GM03348 (cell line): ENCODE data around the gene FAM174C.

Source experiments
- DNase-seq: peaks from one replicate; pipeline ENCODE4 v3.0.0; 2012; ENCODE audit warnings: low spot score

FAM174C gene

DNA sequence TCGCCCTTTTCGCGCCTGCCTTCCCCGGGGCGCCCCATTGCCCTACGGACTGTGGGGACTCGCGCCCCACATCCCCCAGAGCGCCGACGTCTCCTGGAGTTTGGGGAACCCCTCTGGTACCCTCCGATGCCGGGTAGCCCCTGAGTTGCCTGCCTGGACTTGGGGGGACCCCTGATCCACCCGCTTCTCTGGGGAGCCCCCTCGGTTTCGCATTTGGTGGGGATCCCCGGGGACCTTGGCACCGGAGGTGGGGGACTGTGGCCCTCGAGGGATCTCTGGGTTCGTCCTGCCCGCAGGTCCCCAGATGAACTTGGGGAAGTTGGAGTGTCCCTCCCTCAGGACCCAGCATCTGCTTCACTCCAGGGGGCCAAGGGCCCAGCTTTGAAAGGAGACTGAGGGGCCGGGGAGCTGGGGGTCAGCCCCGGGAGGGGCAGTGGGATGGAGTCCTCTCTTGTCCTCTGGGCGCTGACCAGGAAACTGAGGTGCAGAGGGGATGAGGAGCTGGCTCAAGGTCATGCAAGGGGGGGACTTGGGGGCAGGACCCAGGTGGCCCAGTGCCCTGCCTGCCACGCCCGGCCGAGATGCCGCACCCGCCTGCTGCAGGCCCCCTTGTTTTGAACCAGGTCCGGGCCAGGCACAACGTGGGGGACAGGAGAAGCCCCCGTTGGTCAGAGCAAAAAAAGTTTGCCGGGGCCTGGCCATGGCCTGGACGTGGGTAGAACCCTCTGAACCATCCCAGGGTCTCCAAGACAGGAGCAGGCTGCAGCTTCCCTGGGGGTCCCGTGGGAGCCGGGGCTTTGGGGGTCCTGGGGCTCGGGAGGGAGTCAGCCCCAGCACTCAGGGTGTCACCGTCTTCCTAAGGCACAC, 11.4 kb downstream of the FAM174C start:
- no peak for DNase-seq

DNA sequence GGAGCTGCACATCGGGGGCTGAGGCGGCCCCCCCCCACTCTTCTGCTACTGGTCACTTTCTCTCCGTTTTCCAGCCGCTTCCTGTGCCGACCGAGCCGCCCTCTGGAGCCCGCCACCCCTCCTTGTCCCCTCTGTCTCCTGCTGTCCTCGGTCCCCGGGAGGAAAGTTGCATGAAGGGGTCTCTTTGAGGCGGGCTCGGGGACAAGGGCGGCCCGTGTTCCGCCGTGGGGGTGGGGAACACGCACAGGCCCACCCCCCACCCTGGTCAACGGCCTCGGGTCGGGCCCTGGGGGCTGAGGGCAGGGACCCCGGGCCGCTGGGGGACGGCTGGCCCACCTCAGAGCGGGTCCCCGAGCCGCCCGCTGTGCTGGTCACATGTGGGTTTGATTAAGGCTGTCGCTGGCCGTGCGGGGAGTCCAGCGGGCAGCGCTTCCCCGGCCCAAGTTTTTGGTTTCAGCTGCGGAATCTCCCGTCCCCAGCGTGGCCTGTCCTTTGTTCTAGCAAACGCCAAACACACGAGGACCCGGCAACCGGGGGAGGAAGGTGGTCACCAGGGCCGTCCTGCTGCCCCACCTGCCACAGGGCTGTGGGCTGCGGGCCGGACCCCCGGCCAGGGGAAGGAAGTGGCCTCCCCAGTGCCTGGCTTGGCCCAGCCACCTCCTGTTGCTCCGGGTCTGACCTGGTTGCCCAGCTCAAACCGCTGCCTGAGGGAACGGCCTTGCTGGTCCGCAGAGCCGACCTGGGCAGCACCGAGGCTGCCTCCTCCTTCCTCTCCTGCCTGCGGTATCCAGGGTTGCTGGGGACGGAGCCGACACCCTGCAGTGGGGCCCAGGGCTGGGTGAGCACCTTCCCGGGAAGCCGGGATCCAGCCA, 12.3 kb downstream of the FAM174C start:
- peak; percentile 57 for DNase-seq

DNA sequence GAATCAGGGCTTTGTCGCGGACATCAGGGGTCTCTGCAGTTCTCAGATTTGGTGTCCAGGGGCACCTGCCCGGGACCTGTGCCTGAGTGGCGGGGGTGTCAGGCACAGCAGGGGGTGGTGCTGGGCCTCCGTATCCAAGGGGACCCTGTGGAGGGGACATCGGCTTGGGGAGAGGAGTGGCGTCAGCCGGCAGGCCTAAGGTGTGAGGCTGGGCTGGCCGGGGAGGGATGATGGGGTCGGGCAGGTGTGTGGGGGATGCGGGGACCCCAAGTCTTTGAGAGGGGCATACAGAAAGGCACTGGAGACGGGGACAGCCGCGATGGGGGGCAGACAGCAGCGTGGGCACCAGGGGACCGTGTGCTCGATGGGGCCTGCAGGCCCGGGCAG, 12.9 kb downstream of the FAM174C start:
- DNase-seq: no peak

DNA sequence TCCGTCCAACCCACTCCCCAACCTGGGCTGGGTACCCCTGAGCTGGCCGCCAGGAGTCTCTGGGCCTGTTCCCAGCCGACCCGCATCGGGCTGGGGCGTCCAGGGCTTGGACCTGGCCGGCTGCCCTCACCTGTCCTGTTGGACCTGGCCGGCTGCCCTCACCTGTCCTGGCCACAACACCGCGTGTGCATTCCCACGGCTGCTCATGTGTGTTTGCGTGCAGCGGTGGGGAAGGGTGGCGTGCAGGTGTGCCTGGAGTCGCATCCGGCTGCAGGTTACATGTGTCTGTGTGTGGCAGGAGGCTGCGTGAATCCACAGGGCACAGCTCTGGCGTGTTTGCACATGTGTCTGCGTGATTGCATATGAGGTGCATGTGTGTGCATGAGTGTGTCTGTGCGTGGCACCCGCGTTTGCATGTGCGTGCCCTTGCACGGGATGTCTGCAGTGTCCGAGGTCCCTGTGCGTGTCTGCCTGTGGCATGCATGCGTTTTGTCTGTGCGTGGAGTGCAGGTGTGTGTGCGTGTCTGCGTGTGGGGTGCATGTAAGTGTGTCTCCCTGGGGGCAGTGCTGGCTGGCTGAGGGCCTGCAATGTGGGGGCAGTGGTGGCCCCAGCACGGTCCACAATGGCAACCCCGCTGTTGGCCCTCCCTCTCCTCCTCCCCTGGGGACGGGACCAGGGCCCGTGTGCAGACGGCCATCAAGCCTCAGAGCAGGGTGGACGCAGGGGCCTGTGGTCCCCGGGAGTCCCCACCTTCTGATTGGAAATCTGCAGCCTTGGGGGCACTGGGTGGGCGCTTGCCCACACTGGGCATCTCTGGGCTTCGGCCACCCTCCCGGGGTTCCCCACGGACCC, 13.7 kb downstream of the FAM174C start:
- DNase-seq: no peak

DNA sequence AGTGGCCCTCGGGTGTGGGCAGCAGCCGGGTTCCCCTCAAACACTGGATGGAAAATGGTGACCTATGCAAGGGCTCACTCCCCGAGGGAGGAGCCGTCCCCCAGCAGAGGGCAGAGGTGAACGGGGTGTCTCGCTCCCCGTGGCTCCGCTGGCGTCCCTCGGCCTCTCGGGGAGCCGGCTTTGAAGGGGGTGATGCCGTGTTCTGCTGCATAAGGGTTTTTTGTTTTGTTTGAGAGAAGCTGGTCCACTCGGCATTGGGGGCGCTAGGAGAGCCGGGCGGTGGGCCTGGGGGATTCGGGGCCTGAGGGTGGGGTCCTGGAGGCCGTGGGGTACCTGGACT, 14.3 kb downstream of the FAM174C start:
- DNase-seq: no peak

DNA sequence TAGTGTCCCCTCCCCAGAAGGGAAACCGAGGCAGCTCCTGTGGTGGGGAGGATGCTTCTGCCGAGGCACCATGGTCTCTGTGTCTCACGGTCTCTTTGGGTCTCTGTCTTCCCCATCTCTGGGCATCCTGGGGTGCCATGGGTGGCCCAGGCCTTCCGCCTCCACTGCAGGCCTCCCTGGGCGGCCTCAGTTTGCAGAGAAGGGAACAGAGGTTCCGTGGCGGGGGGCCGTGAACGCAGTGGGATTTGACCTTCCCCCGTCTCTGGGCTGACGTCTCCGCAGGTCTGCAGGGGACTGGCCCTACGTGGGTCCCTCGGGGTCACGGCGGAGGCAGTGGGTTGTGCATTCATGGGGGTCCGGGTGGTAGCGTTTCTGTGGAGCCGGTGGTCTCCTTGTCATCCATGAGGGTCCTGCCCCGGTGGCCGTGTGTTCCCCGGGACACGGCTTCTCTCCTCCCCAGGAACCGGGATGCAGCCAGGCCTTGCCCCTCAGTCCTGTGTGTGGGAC, 14.9 kb downstream of the FAM174C start:
- no peak for DNase-seq

DNA sequence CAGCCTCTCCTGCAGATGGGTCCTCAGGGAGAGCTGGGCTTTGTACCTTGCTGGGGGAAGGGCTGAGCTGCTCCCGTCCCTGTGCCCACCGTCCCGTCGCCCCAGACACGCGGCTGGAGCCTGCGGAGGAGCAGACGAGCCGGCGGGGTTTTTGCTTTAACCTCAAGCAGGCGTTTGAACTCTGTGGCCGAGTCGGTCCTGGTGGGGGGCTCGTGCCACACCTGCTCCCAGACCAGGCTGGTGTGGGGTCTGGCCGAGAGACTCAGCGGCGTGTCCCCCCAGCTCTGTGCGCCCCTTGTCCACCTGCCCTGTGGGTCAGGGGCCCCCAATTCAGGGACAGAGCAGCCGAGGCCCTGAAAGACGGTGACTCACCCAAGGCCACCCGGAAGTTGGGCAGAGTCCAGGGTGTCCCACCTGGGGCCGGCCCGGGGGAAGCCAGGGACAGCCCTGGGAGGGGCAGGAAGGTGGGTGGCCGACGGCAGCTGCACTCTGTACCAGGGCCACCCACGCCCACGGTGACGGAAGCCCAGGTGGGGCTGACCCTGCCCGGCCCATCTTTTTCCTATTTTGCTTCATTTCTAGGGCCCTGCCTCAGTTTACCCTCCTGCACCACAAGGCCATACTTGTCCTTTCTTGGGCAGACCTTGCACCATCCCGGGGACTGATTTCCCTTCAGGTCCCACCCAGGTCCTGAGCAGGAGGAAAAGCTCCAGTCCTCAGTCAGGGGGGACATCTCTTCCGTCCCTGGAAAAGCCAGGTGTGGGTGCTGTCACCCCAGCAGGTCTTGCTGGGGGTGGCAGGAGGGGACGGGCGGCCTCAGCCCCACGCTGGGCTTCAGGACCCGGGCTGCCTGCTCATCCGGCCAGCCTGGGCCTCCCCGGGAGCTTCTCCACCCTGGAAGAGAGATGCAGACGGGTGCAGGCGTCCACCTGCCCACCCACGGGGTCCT, 15.6 kb downstream of the FAM174C start:
- DNase-seq: no peak

DNA sequence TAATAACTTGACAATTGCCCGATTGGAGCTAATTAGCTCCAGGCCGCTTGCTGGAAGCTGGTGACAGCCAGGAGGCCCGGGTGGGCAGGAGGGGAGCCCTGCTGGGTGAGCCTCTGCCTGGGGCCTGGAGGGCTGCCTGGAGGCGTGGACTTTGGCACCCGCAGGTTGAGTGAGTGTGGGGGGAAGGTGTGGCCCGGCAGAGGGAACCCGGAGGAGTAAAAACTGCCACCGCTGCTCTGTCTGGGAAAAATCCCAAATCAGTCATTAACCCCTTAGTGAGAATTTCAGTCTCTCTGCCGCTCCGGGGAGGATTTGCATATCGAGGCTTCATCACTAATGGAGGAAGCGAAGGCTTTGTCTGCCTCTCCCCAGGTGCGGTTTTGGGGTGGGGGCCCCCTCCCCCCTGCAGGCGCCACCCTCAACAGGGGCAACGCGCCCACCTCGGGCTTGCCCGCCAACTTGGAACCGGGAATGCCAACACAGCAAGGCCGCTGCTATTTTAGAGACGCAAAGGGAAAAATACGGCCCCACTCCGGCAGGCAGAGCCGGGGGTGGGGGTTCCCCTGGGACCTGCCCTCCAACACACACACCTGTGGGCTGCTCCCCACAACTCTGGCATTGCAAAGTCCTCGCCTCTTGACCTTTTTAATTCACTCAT, 16.6 kb downstream of the FAM174C start:
- peak; percentile 36 for DNase-seq

DNA sequence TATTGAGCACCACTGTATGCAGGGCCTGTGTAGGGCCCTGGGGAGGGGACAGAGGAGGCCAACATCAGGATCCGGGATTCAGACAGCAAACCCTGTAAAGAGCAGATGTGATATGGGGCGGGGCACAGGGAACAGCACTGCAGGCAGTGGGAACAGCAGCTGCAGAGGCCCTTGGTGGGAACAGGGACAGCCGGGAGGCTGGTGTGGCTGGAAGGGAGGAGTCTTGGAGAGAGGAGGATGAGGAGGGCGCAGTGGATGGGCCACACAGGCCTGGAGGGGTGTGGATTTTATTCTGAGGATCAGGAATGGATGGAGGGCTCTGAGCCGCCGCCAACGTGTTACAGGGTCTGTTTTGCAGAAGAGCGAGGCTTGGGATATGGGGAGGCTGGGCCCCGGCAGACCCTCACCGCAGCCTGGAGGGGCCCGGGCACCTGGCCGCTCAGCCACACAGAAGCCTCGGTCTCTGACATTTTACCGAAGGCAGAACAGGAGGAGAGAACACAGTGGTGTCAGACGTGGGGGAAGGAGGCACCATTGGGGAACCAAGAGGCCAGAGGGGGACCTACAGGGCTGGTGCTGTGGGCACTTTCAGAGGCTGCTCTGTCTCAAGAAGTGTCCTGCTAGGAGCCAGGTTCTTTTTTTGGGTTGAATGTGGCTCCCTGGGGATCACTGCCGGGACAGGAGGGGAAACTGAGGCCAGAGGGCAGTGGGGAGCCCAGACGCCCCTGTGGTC, 17.3 kb downstream of the FAM174C start:
- no peak for DNase-seq

DNA sequence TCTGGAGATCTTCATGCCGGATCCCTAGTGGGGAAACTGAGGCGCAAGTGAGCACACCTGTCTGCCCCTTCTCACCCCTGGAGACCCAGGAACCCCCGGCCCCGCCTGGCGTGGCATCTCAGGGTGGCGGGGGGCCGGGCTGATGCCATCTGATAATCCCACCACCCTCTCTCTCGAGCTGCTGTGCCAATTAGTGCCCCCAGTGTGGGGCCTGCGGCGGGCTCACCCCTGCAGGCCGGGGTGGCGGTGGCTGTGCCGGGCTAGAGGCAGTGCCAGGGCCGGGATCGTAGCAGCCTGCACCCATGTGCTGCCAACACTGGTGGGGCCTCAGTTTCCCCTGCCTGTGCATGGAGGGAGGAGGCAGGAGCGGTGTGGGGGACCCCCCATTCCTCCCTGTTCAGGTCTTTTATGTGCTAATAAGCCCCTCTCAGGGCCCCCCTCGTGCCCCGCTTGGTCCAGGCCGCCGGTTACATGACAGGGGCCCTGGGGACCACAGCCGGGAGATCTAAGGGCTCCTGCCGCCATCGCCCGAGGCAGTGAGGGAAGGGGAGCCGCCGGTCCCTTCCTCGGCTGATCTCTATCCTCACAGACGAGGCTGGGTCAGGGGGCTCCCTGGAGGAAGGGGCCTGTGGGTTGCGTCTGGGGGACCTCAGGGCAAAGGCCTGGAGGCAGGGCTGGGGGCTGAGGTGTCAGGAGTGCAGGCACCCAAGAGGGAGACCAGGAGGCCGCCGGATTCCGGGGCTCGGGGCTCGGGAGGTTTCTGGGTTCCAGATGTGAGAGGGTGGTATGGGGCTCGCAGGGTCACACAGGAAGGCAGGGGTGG, 18.7 kb downstream of the FAM174C start:
- no peak for DNase-seq

DNA sequence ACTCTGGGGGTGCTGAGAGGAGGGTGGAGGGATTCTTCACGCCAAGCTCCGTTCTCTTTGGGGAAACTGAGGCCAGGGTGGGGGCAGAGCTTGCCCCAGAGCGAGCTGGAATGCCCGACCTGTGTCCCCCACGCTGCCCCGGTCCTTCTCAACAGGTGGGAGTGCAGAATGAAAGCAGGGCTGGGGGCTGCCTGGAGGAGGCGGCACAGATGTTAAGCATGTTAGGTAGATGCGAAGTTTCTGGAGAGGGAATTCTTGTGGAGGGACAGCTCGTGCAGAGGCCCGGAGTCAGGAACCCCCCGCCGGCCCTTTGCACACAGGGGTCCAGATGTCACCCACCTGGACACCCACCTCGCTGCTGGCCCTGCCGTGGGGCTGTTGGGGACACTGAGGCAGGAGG, 19.4 kb downstream of the FAM174C start:
- DNase-seq: no peak

DNA sequence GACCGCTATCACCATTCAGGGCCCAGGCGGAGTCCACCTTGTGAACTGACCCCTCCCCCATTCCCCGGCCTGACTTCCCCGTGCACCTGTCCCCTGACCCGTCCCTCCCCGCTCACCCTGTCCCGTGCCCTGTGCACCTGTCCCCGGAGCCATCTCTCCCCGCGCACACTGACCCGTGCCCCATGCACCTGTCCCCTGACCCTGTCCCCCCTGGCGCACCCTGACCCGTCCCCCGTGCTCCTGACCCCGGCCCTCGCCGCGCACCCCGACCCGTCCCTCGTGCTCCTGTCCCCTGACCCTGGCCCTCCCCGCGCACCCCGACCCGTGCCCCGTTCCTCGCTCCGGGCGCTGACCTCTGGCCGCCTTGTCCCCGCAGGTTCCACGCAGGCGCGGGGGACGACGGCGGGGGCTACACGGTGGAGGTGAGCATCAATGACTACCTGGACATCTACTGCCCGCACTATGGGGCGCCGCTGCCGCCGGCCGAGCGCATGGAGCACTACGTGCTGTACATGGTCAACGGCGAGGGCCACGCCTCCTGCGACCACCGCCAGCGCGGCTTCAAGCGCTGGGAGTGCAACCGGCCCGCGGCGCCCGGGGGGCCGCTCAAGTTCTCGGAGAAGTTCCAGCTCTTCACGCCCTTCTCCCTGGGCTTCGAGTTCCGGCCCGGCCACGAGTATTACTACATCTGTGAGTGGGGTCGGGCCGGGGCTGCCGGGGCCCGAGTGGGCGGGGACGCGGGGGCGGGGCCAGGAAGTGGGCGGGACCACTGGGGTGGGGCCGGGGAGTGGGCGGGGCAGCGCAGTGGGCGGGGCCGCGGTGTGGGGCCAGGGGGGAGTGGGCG, 20.1 kb downstream of the FAM174C start:
- DNase-seq: peak; percentile 81

DNA sequence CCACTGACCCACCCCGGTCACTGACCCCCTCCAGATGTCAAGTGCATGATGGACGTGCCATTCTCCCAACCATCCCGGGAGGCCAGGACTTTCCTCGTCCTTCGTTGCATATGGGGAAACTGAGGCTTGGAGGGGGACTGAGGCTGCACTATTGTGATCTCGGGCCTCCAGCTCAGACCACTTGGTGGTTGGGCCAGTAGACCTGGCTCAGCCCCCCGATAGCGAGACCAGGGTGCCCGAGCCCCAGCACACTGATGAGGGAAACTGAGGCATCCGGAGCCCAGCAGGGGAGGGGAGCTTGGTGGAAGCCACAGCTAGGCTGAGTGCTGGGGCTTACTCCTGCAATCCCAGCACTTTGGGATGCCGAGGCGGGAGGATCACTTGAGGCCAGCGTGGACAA, 20.7 kb downstream of the FAM174C start:
- no peak for DNase-seq

DNA sequence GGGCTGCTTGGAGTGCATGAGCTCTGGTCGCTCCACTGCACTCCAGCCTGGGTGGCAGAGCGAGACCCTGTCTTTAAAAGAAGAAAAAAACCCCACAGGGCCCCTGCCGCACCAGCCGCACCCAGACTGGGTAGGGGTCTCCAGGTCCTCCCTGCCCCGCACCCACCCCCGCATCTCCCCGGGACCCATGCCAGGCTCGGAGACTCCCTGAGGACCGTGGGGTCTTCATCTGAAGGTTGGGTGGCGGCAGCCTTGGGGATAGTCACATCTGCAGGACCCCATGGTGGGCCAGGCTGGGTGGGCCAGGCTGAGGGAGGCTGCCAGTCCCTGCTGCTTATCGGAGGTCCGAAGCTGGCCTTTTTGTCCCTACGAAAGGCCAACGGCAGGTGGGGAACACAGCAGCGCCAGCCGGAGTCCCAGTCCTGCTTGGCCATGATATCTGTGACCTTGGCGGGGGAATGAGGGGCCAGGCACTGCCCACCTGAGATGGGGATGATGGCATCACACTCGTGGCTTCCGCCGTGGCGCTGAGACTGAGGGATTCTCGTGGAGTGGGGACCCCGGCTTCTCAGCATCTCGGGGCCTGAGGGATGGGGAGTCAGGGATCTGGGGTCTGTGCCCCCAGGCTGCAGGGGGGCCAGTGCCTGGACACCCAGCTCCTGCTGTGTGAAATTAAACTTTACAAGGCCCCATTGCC, 21.4 kb downstream of the FAM174C start:
- no peak for DNase-seq

DNA sequence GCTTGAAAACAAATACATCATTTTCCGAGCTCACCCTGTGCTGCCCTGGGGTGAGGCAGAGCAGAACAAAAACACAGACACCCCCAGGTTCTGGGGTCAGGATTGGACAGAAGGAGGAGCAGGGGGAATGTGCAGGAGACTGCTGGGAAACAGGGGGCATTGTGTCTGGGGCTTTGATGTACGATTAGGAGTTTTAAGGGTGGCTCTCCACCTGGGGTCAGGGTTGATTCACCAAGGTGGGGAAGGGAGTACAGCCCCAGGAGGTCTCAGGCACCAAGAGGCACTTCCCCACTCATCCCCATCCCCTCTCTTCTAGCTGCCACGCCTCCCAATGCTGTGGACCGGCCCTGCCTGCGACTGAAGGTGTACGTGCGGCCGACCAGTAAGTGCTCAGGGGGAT, 22.9 kb downstream of the FAM174C start:
- DNase-seq: no peak

DNA sequence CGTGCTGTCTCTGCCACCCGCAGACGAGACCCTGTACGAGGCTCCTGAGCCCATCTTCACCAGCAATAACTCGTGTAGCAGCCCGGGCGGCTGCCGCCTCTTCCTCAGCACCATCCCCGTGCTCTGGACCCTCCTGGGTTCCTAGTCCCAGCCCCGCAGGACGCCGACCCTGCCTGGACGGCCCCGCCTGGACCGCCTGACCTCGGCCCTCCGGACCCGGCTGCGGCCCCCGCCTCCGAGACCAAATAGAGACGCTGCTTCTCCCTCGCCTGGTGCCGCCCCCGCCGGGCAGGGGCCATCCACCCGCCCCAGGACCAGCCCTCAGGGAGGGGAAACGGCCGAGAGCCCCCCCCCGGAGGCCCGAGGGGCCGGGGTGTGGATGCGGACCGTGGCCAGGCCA, 24.5 kb downstream of the FAM174C start:
- no peak for DNase-seq

DNA sequence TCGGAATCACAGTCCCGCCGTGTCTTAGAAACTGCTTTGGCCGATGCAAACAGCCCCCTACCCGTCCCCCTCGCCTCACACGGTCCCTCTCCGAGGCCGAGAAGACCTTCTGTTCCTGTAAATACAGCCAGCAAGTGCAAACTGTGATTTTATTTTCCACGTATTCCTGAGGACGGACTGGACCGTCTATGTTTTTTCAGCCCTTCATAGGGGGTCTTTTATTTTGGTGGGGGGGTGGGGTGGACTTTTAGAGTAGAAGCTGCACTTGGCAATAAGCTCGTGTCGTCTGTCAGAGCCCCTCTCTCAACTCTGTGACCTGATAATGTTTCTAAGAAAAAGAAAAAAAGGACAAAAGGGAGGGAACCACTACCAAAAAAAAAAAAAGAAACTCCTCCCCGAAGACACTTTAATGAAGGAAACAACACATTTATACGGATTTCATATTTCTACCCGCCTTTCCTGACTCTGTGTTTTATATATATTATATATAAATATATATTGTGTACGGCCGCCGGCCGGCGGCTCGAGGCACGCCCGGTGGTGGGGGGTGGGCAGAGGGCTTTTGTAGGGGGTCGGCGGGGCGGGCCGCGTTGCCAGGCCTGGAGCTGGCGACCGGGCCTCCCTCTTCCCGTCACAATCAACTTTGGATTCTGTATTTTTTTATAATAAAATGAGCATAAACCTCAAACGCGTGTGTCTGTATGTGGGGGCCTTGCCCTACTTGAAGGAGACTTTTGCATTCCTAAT, 25.6 kb downstream of the FAM174C start:
- DNase-seq: no peak
